GM21447 (cell line): Measurements from ENCODE around the gene ZNF200.

Experiments
- ATAC-seq: cut with Tn5 transposase; IDR thresholded peaks from one replicate; pipeline ENCODE4 v1.9.1; 2021; ENCODE audit not compliant: unreplicated experiment

Gene ZNF200

DNA sequence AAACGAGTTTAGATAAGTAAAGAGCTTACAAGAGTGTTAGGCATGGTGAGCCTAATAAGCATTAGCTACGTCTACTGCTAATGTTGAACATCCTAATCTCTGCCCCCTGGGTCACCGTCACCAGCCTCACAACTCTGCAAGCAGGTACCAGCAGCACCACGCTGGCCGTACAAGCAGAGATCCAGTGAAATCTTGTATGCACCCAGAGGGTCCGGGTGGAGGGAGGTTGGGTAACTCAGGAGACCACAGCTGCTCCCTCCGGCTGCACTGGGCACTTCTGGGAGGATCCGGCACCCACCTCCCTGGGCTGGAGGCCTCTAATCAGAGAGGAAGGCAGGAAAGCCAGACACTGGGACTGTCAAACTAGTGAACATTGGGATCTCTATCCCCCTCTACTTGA lies 55.3 kb downstream of the ZNF200 start:
- no peak for ATAC-seq

DNA sequence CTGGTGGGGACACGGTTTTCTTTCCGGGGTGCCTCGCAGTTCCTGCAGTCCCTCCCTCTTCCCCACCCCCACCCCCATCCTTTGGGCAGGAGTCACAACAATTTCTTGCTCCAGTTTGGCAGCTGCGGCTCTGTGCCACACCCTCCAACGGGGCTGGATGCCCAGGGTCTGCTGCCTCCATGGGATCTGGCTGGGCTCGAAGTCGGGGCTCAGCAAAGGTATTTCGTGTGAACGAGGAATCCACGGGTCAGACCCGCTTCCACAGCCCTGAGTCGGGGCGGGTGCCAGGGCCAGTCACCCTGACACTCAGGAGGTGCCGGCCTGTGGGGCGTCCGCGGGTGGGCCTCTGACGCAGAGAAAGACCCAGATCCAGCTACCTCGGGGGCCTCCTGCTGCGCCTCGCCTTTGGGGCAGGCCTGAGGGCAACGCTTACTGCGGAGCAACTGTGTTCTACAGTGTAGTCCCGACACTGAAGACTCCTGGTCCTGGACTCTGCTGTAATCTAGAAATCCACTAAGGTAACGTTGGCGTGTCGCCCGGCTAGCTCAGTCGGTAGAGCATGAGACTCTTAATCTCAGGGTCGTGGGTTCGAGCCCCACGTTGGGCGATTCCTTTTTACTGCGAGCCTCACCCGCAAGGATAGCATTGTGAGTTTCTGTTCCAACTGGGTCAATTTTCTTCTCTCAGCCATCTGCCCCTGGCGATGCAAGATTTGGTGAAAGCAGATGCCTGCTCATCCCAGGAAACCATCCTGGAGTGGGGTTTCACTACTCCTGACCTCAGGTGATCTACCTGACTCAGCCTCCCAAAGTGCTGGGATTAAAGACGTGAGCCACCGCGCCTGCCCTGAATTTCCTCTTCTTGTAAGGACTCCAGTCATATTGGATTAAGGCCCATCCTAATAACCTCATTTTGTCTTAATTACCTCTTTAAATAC lies 59.5 kb downstream of the ZNF200 start:
- ATAC-seq: no peak

DNA sequence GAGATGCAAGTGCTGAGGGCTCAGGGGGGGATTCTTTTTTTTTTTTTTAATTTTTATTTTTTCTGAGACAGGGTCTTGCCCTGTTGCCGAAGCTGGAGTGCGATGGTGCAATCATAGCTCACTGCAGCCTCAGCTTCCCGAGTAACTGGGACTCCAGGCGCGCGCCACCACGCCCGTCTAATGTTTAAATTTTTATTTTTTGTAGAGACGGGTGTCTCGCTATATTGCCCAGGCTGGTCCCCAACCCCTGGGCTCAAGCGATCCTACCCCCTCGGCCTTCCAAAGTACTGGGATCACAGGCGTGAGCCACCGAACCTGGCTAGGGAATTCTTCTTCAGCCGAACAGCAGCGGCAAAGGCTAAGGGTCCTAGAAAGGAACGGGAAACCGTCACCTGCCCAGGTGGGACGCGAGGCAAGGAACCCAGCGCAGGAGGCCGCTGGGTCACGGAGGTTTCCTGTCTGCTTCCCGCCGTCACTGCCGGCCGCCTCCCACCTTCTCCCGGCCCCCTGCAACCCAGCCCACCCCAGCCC lies 60.3 kb downstream of the ZNF200 start:
- no peak for ATAC-seq

DNA sequence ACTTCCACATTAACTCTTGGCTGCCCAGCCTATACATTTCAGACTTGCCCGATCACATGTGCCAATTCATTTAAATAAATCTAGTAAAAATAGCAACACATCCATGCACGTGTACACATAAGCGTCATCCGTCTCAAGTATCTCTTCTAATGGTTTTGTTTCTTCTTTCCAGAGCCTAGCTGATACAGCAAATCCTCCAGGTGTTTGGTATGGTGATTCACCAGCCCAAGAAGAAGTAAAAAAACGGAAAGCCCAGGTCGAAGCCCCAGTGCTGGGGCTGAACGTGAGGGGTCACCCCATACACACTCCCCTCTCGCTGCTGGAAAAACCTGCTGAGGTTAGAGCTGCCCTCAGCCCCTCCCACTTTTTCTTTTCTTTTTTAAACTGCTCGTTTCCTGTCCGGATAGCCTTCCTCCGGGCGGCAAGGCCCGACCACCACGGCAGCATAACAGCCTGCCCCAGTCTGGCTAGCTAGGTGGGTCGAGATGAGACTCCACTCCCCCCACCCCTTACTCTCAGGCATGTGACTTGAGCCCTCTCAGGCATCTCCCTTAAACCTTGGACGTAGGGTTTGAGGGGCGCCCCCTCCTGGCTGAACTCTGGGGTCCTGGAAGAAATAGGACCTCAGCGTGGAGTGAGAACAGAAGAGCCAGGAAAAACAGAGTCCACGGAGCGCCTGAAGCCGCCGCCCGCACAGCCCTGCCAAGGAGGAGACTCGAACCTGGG lies 60.9 kb downstream of the ZNF200 start:
- ATAC-seq: peak; percentile 35
